Measurements from ENCODE around the gene CAMSAP1.

Gene CAMSAP1

GRCh38 chr9:135939351-135940265 lies 32.3 kb upstream of the CAMSAP1 start:
- DNase-seq: peak; percentile 66

DNA sequence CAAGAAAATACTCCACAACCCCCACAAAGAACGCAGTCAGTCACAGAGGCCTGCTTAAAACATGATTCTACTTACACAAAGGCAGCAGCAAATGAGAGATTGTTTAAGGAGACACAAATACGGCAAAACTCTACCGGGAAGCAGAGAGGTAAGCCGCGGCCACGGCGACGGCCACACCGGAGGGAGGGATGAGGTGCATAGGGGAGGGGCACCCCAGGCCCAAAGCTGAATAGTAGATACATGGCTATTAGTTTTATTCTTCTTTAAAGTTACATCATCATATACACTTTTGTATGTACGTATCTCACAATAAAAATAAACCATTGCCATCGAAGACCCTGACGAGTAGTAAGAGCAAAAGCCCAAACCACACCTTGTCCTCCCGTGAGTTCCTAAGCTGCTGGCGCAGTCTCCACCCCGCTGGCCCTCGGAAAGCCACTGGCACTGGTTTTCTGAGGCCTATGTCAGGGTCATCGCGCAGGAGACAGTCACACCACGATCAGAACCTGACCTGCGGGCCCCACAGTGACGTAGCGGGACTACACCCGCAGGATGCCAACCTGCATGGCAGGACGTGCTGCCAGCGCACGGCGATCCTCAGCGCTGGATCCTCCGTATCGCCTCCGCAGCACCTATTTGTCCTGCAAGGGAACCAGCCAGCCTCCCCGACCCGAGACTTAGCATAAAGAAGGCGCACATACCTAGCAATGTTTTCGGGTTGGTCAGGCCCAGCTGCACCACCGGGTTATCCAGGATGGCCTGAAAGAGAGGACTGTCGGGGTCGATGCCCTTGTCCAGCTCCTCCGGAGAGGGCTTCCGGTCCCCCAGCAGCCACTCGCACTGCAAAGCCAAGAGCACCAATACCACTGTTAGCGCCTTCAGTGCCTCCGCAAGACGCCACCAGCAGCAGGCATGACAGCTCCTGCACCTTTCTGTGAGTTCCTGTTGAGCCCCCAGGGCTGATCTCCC lies 30.5 kb upstream of the CAMSAP1 start:
- DNase-seq: no peak

GRCh38 chr9:135933114-135933513 lies 25.8 kb upstream of the CAMSAP1 start:
- DNase-seq: no peak

DNA sequence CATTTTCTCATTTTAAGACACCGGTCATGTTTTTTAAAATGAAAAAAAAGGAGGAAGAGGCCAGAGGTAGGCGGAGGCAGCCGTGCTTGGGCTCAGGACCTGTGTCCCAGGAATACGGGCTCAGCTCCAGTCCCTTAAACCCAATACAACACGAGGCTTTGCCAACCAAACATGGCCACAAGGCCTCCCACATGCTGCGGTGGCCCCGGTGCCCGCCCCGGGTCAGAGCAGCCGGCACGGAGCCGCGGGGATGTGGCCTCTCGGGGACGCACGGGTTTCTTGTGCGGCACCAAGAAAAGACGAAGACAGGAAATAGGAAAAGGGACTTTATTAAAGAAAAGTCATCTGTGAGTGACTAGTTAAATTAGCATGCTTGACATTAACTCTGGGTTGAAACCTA lies 25.3 kb upstream of the CAMSAP1 start:
- no peak for DNase-seq

GRCh38 chr9:135931349-135931820 lies 24.0 kb upstream of the CAMSAP1 start:
- DNase-seq: no peak

DNA sequence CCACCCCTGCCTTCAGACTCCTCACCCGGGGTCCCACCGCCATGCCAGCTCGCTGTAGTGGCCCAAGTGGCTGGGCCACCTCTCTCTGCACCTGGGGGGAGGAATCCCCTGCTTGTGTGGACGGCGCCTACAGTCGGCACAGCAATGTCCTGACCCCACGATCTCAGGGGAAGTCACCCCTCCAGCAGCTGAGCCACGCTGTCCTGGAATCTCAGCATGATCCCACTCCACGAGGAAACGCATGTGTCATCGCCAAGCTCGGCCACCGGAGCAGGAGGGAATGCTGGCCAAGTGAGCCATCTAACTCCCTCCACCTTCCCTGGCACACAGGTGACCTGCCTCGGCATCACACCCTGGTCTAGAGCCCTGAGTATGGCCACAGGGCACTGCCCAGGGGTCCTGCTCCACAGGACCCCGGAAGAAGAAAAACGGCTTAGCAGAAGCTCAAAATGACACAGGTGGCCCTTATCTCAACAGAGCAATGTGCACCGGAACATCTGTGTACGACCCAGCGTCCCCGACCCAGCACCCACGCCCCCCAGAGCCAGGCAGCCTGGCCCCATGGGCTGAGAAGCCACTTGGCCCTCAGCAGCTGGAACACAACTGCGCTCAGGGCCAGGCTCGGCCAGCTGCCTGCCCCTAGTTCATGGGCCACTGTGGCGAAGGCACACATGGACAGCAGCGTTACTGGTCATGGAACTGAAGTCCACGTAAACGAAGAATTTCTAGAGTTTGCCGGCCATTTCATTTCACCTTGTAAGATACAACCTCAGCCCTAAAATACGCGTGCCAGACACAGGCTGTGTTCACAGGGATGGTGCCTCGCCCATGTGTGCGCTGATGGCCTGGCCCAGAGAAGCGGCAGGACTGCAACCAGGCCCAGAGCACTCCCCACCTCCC lies 23.4 kb upstream of the CAMSAP1 start:
- DNase-seq: no peak

- DNase-seq: no peak
Observed at GRCh38 chr9:135929656-135930445, 22.5 kb upstream of the CAMSAP1 start.

DNA sequence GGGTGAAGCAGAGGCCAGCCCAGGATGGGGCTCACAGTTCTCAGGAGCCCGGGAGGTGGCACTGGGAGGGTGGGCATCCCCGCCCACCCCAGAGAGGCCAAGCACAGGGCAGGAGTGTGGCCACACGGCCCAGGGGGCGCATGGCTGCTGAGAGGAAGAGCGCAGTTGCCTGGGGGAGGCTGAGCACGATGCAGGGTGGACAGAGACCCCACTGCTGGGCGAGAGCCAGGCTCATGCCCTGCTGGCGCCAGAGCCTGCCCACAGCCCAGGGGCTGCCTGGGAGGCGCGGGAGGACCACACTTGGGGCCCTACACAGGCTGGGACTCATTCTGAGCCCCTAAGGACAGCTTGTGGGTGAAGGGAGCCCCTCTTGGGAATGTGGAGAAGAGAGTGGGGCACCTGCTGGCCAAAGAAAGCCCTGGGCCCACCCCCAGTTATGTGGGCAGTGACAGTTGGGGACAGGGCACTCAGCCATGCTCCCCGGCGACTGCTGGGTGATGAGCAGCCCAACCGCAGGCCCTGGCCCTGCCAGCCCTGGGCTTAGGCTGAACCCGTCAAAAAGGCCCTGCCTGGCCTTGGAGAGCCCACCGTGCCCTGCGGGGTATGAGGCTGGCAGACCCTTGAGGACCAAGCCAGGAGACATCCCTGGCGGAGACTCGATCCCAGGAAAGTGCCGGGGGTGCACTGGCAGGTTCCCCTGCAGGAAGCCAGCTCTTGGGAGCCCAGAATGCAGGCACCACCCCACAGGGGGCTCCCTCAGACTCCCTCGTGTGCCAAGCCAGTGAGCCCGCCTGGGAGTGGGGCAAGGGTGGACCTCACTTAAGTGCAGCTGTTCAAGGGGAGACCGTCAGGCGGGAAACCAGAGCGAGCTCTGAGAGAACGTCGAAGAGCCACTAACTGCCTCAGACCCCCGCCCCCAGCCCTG lies 21.6 kb upstream of the CAMSAP1 start:
- DNase-seq: no peak

GRCh38 chr9:135928074-135928730 lies 20.9 kb upstream of the CAMSAP1 start:
- no peak for DNase-seq

DNA sequence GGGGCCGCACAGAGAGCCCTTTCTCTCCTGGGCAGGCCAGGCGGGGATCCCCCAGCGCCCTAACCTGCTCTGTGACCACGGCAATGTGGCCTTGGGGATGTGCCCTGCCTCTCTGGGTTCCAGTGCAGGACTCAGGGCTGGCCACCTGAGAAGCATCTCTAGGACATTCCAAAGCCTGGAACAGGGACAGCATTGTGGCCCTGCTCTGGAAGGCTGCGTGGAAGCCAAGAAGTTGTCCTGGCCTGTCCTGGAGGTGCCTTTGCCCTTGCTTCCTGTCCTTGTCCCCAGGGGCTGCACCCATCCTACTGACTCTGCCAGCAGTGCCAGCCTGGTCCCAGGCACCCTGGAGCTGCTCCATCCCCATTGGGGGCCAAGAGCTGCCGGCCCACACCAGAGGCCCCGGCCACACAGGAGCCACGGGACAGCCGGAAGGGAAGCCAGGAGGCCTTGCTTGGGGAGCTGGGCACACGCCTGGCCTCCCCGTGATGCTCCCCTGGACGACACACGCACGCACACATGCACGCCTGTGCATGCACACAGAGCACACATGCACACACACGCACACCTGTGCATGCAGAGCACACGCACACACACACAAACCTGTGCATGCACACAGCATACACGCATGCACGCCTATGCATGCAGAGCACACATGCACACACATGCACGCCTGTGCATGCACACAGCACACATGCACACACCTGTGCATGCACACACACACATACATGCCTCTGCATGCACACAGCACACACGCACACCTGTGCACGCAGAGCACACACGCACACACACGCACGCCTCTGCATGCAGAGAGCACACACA lies 20.1 kb upstream of the CAMSAP1 start:
- no peak for DNase-seq

DNA sequence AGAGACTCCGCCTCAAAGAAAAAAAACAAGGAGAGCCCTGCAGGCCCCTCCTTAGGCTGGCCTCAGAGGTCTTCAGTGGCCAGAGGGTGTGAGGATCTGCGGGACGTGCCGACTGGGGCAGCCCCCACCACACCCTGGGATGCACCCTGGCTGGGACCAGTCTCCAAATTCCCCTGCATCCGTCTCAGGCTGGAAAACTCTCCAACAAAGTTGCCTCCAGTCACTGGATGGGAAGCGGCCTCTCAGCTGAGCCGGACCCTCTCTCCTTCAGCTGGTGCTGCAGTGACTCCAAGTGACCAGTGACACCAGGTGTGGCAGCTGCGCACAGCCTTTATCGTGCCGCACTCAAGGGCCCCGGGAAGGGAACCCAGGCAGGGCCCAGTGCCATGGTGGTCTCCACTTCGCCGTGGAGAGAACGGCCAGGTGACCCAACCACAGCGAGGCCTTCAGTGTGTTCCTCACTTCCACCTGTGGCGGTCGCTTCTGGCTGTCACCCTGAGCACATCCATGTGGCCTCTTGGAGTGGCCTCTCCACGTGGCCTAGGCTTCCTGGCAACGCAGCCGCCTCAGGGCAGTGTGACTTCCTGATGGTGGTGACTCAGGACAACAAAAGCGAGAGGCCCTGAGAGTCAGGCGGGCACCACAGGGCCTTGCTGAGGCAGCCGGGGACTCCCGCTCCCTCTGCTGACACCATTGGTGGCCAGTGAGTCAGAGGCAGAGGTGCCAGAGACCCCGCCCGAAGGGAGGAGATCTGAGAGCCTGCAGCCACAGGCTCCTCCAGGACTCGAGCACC lies 19.3 kb upstream of the CAMSAP1 start:
- no peak for DNase-seq

DNA sequence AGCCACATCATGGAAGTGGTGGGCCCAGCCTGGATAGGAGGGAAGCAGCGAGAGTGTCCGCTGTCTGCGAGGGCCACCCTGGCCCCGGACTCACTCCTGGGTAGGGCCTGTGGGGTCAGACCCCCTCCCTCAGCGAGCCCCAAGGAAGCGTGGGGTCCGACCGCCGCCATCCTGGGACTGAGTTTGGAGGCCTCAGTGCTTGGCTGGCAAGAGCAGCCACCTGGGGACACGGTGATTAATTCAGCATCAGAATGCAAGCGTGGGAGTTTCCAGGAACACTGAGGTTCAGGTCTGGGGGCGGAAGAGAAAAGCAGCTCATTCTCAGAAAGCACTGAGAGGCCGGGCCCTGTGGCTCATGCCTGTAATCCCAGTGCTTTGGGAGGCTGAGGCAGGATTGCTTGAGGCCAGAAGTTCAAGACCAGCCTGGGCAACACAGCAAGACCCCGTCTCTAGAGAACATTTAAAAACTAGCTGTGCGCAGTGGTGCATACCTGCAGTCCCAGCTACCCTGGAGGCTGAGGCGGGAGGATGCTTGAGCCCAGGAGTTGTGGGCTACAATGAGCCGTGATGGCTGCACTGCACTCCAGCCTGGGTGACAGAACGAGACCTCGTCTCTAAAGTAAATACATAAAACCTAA lies 18.3 kb upstream of the CAMSAP1 start:
- DNase-seq: no peak

- no peak for DNase-seq
Observed at GRCh38 chr9:135924628-135925338, 17.4 kb upstream of the CAMSAP1 start.

DNA sequence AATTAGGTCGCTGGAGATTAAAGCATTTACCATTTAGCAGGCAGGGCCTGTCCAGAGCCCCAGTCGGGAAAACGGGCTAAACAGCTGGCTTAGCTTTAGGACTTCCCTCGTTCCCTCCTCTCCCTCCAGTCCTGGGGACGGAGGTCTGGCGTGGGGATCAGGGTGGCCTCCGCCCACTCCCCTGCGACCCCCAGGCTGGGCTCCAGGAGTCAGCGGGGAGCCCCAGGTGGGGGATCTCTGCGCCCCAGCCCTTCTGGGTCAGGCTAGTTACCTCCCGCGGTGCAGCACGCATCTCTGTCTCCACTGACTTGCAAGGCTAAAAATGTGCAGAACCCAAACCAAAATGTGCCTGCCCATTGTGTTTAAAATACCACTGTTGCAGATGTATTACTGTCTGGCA lies 16.2 kb upstream of the CAMSAP1 start:
- no peak for DNase-seq

GRCh38 chr9:135921749-135922310 lies 14.5 kb upstream of the CAMSAP1 start:
- no peak for DNase-seq

DNA sequence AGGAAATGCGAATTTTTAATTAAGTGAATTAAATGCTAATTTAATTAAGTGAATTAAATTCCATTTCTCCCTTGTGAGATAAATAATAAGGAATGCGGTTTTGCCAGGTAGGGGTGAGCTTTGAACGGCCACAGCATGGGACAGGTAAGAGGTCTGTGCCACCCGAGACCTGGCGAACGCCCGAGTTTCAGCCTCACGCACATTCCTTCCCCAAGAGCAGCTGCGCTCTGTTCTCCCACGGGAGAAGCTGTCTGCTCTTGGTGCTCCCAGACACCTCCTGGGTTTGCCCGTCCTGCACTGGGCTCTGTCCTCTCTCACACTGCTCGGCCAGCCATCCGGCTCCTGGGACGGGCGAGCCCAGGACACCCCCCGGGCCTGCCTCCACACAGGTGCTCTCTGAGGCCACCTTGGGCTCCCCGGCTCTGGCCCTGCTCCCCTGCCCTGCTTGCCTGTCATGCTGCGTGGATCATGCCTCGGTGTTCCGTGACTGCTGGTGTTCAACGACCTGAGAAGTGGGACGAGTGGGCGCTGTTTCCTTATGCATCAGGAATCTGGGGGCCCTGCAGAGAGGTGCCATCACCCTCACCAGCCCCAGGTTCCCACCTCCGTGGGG lies 13.7 kb upstream of the CAMSAP1 start:
- no peak for DNase-seq
